ENCODE results near the gene CHGA. TPM values are rescaled to one million over a fixed set of nuclear protein-coding genes. Genes with fewer than 3 reads are reported as not detected.

CHGA gene
- polyA plus RNA-seq, 1 donor from 2014 or later: 131 TPM

DNA sequence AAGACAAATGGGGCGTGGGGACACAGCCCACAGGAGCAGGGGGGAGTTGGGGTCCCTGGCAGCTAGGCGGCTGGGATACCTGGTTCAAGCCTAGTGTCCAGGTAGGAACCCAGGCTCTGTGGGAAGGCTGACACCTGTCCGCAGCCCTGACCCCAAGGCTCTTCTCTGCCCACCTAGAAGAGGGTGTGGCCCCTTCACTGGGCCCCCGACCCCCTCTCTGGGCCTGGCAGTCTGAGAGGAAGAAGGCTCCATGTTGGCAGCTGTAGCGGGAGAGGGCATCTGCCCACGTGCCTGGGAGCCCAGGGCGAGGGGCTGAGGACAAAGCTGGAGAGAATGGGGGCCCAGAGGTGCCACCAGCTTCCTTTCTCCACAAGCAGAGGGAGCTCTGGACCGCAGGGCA, 10.5 kb downstream of the CHGA start:
- Histone ChIP-seq H3K9me2 (ENCODE audit: insufficient read depth, low read length) (no peaks in the 10 kb centered on the region), H2AFZ (ENCODE audit: low read depth, low read length) (no peak overlapping the region), H3K27ac (ENCODE audit: low read length) (no peak overlapping the region), H3K9ac (ENCODE audit: low read length) (no peak overlapping the region), H3K36me3 (ENCODE audit: insufficient read depth, low read length) (no peaks in the 10 kb centered on the region), H3K9me3 (ENCODE audit: low read length) (no peaks in the 10 kb centered on the region), H3K79me2 (replicated peaks; ENCODE audit: insufficient read depth, low read length) (no peaks in the 10 kb centered on the region), H3K4me2 (ENCODE audit: low read length) (no peak overlapping the region), H3K27me3 (ENCODE audit: insufficient read depth, low read depth, low read length) (no peaks in the 10 kb centered on the region), H4K20me1 (ENCODE audit: insufficient read depth) (no peaks in the 10 kb centered on the region), H3K4me3 (ENCODE audit: low read length) (no peak overlapping the region), H3F3A (ENCODE audit: insufficient read depth, low read length, poor library complexity, severe bottlenecking) (no peaks in the 10 kb centered on the region)
- TF ChIP-seq POLR2AphosphoS5 (IDR thresholded peaks at IDR 0.05) (no peak), EZH2 (IDR thresholded peaks at IDR 0.05; ENCODE audit: borderline replicate concordance, insufficient read depth, low read length, poor library complexity, severe bottlenecking) (no peak), RAD21 (conservative IDR thresholded peaks at IDR 0.05) (no peak), SMC3 (conservative IDR thresholded peaks at IDR 0.05; ENCODE audit: poor library complexity) (no peak), EP300 (conservative IDR thresholded peaks at IDR 0.05; ENCODE audit: poor library complexity, severe bottlenecking) (no peak), TAF1 (IDR thresholded peaks at IDR 0.05; ENCODE audit: low read depth) (no peak), MXI1 (conservative IDR thresholded peaks at IDR 0.05; ENCODE audit: poor library complexity, severe bottlenecking) (no peak)
- TF ChIP-seq, protein P1, sequence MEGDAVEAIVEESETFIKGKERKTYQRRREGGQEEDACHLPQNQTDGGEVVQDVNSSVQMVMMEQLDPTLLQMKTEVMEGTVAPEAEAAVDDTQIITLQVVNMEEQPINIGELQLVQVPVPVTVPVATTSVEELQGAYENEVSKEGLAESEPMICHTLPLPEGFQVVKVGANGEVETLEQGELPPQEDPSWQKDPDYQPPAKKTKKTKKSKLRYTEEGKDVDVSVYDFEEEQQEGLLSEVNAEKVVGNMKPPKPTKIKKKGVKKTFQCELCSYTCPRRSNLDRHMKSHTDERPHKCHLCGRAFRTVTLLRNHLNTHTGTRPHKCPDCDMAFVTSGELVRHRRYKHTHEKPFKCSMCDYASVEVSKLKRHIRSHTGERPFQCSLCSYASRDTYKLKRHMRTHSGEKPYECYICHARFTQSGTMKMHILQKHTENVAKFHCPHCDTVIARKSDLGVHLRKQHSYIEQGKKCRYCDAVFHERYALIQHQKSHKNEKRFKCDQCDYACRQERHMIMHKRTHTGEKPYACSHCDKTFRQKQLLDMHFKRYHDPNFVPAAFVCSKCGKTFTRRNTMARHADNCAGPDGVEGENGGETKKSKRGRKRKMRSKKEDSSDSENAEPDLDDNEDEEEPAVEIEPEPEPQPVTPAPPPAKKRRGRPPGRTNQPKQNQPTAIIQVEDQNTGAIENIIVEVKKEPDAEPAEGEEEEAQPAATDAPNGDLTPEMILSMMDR (IDR thresholded peaks at IDR 0.05; ENCODE audit: poor library complexity, severe bottlenecking): no peak
- TF ChIP-seq, protein P2, sequence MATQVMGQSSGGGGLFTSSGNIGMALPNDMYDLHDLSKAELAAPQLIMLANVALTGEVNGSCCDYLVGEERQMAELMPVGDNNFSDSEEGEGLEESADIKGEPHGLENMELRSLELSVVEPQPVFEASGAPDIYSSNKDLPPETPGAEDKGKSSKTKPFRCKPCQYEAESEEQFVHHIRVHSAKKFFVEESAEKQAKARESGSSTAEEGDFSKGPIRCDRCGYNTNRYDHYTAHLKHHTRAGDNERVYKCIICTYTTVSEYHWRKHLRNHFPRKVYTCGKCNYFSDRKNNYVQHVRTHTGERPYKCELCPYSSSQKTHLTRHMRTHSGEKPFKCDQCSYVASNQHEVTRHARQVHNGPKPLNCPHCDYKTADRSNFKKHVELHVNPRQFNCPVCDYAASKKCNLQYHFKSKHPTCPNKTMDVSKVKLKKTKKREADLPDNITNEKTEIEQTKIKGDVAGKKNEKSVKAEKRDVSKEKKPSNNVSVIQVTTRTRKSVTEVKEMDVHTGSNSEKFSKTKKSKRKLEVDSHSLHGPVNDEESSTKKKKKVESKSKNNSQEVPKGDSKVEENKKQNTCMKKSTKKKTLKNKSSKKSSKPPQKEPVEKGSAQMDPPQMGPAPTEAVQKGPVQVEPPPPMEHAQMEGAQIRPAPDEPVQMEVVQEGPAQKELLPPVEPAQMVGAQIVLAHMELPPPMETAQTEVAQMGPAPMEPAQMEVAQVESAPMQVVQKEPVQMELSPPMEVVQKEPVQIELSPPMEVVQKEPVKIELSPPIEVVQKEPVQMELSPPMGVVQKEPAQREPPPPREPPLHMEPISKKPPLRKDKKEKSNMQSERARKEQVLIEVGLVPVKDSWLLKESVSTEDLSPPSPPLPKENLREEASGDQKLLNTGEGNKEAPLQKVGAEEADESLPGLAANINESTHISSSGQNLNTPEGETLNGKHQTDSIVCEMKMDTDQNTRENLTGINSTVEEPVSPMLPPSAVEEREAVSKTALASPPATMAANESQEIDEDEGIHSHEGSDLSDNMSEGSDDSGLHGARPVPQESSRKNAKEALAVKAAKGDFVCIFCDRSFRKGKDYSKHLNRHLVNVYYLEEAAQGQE (IDR thresholded peaks at IDR 0.05; ENCODE audit: borderline replicate concordance): no peak

DNA sequence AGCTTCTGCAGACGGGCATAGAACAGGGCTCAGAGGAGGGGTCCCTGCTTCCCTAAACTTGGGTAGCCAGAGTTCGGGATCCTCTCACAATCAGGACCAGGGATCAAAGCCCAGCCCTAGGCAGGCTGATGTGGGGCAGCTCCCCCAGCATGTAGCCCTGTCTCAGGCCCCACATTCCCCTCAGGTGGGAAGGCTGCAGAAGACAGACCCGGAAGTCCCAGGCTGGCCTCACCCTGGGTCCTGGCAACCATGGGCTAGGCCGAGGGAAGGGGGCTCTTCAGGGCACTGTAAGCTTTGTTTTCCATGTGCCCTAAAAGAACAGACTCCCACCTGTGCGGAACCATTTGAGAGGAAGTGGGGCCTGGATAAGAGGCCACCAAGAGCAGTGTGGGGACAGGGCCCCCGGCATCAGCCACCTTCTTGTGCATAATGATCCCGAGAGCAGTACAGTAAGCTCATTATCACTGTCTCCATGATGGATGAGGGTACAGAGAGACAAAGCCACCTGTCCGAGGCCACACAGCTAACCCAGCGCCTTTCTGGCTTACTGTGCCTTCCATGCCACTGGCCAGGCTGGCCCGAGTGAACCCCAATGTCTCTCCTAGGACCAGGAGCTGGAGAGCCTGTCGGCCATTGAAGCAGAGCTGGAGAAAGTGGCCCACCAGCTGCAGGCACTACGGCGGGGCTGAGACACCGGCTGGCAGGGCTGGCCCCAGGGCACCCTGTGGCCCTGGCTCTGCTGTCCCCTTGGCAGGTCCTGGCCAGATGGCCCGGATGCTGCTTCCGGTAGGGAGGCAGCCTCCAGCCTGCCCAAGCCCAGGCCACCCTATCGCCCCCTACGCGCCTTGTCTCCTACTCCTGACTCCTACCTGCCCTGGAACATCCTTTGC, 11.5 kb downstream of the CHGA start:
- Histone ChIP-seq H3K4me2 (ENCODE audit: low read length) (no peak overlapping the region), H2AFZ (ENCODE audit: low read depth, low read length) (no peak overlapping the region), H3F3A (ENCODE audit: insufficient read depth, low read length, poor library complexity, severe bottlenecking) (no peaks in the 10 kb centered on the region), H3K27ac (ENCODE audit: low read length) (no peak overlapping the region), H3K36me3 (ENCODE audit: insufficient read depth, low read length) (no peaks in the 10 kb centered on the region), H3K9me2 (ENCODE audit: insufficient read depth, low read length) (no peaks in the 10 kb centered on the region), H3K4me3 (ENCODE audit: low read length) (no peak overlapping the region), H3K9me3 (ENCODE audit: low read length) (no peaks in the 10 kb centered on the region), H4K20me1 (ENCODE audit: insufficient read depth) (no peaks in the 10 kb centered on the region), H3K9ac (ENCODE audit: low read length) (no peak overlapping the region), H3K79me2 (replicated peaks; ENCODE audit: insufficient read depth, low read length) (no peaks in the 10 kb centered on the region), H3K27me3 (ENCODE audit: insufficient read depth, low read depth, low read length) (no peaks in the 10 kb centered on the region)
- TF ChIP-seq EP300 (conservative IDR thresholded peaks at IDR 0.05; ENCODE audit: poor library complexity, severe bottlenecking) (no peak), POLR2AphosphoS5 (IDR thresholded peaks at IDR 0.05) (no peak), EZH2 (IDR thresholded peaks at IDR 0.05; ENCODE audit: borderline replicate concordance, insufficient read depth, low read length, poor library complexity, severe bottlenecking) (no peak), TAF1 (IDR thresholded peaks at IDR 0.05; ENCODE audit: low read depth) (no peak), RAD21 (conservative IDR thresholded peaks at IDR 0.05) (no peak), SMC3 (conservative IDR thresholded peaks at IDR 0.05; ENCODE audit: poor library complexity) (no peak), MXI1 (conservative IDR thresholded peaks at IDR 0.05; ENCODE audit: poor library complexity, severe bottlenecking) (no peak)
- TF ChIP-seq, protein P2 (IDR thresholded peaks at IDR 0.05; ENCODE audit: borderline replicate concordance): no peak
- TF ChIP-seq, protein P1 (IDR thresholded peaks at IDR 0.05; ENCODE audit: poor library complexity, severe bottlenecking): no peak

All from neural cell (in vitro differentiated cells).